HG03108 (cell line): ENCODE data around the gene SIX2.

Experiments used
- ATAC-seq: cut with Tn5 transposase; IDR thresholded peaks from one replicate; pipeline ENCODE4 v1.9.1; 2021; ENCODE audit warnings: moderate library complexity; ENCODE audit not compliant: unreplicated experiment

SIX2 gene

DNA sequence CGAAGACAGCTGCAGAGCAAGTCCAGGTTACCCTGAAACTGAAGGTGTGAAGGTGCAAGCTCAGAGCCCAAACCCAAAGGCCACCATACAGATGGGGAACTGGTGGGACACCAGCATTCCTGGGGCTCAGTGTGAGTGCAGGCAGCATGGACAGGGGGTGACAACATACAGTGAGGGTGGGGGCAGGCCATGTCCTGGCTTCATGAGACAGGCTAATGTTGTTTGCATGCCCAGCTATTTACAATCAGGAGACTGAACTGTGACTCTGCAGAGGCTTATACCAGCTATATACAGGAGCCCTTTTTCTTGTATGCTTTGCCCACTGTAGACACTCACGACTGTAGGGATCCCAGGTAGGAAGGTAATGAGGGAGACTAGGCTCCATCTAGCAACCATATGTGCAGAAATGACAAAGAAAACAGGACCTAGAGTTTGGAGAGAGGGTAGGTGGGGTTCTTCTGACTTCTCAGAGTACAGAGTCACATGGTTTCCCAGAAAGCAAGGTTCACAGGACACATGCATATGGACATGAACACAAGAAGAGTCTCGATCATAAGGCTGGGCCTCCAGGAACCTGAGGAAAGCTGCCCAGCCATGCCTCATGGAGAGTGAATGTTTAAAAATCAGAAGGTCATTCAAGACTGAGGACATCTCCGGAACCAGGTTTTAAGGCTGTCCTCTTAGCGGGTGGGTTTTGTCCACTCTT lies 41.4 kb downstream of the SIX2 start:
- ATAC-seq, result no peak

DNA sequence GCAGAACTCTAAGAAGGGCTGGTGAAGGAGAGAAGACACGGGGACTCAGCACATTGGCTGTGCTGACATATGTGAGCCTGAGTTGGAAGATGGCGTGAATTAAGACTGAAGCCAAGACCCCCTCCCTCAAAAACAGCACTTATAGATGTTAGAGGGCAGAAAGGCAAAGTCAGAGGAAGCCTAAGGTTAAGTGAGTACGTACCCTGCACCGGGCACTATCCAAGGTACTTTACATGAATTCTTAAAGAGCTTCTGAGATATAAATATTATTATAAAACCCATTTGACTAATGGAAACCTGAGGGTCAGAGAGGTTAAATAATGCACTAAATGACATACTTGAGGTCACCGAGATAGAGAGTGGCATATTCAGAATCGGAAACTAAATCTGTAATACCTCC lies 42.2 kb downstream of the SIX2 start:
- ATAC-seq, result no peak

- no peak for ATAC-seq
Measured at GRCh38 chr2:44965684-44966083, 43.6 kb downstream of the SIX2 start.

GRCh38 chr2:44964752-44965236 lies 44.5 kb downstream of the SIX2 start:
- ATAC-seq, result no peak

- no peak for ATAC-seq
Measured at GRCh38 chr2:44962176-44962695, 47.0 kb downstream of the SIX2 start.

DNA sequence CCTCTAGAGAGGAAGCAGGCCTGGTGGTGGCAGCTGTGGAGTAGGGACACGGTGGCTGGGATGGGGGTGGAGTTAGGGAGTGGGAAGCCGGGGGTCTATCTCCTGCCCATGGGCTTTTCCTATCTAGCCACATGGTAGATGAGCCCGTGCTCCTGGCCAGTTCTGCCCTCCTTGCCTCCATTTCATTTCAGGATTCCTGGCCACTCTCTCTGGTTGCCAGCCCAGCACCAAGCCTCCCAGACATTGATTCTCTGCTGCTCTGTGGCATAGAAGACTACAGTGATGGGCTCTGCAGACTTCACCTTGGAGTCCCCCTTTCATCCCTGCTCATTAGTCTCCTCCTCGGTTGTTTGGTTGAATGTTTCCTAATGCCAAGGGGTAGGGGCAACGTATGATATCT lies 48.4 kb downstream of the SIX2 start:
- no peak for ATAC-seq

DNA sequence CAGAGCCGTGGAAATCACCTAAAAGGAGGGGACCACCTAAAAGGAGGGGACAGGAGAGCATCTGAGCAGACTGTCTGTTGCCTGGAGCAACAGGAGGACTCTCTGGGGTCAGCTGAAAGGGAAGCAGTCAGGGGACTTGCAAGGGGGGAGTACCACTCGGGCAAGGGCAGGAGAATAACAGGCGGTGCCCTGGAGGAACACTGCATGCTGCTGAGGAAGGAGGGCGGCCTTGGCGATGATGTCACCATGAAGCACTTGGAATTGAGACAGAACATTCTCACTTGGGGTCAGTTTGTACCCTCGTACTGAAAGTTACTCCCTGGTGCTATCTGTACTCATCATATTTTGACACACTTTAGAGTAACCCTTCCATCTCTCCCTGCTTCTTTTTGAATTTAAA lies 49.4 kb downstream of the SIX2 start:
- no peak for ATAC-seq

DNA sequence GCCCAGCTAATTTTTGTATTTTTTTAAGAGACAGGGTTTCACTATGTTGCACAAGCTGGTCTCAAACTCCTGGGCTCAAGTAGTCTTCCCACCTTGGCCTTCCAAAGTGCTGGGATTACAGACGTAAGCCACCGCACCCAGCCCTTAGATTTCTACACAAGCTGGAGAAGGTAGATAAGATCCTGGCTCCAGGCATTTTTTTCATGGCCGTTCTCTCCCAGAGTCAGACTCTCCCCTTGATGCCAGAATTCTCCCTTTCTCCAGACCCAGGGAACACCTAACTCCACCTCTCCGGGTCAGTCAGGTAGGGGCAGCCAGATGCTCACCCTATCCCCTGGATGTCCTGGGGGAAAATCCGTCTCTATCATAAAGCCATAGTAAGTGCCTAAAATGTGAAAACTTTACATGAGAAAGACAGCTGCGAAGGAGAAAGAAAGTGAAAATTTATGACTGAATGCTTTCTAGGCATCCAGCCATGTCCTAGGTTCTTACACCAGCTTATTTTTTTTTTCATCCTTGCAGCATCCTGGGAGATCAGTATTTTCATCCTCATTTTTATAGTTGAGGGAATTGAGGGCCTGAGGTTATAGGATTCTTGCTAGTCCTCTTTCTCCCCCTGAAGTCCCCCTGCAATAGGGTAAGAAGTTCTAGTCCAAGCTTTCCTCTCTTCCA lies 51.5 kb downstream of the SIX2 start:
- ATAC-seq, result no peak

DNA sequence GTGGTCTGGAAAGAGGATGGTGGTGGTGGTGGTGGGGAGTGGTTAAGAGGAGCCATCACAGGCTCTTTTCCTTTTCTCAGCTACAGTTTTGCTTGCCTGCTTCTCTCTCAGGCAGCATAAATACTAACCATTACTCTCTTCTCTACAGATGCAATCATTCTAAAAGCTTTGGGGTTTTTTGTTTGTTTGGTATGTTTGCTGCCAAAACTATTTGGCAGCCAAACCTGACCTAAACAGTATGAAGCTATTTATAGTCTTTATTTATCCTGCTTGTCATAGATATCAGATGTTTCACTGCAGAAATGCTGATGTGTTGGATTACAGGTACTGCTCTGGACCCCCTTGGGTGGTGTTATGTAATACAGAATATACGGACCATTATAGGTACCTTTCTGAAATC lies 52.4 kb downstream of the SIX2 start:
- ATAC-seq, result no peak

DNA sequence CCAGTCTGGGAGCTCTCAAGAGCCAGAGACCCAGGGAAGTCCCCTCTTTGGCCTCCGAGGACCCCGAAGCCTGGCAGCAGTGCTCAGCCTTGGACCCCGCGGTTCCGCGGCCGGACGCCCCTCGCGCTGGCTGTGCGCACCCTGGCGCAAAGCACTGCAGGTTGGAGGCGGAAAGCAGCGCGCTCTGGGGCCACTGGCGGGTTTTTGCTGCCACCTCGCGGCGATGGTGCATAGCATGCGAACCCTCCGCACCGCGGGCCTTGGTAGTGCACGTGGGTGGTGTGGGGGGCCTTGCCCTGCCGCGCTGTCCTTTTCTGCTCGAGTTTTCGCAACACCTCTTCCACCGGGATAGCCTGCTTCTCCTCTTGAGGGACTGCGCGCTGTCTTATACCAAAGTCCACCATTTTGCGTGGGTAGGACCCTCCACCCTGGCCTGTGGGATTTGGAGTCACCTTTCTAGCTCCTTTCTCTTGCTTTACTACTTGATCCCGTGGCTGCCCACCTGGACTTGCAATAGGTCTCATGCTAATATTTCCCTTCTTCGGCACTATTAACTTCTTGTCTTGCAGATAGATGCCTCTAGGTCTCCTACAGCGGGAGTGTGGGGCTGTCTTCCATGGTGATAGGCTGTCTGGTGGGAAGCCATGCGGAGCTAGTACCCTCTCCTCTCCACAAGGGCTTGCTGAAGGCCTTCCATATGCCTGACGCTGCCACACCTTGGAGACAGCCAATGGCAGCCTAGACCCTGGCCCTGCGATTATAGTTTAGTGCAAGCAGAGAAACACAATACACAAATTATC lies 53.5 kb downstream of the SIX2 start:
- ATAC-seq, result peak; percentile 53
